Fibroblast of the aortic adventitia (primary cell): ENCODE data around the gene TMEM239. TPM values are rescaled to one million over a fixed set of nuclear protein-coding genes. Genes with fewer than 3 reads are reported as not detected.
"Not testable (repeated sequence)": the region's sequence is repeated elsewhere in the genome, so short reads cannot be mapped to it uniquely, and the experiment has no call there.

ENCODE experiments used
- DNase-seq: peaks from one replicate; pipeline ENCODE4 v3.0.0-alpha.2; 2010; ENCODE audit warnings: low read depth
- H3K4me3 ChIP-seq: 2 replicates; pipeline ENCODE4 v1.5.1; 2011; ENCODE audit warnings: low read depth, mild to moderate bottlenecking, control low read depth, low read length, moderate library complexity
- total RNA-seq: library from RNA; depleted of rRNA; stranded (reverse); fragments of >200 nt; gene quantifications from 2 replicates; pipeline ENCODE4 v1.2.3, GENCODE V29; 2012; ENCODE audit warnings: low replicate concordance
- TF ChIP-seq, protein P1 (sequence below): IDR thresholded peaks from 2 replicates; pipeline ENCODE4 v1.5.1; 2011; ENCODE audit warnings: mild to moderate bottlenecking, low read length, control low read depth, inconsistent platforms; ENCODE audit not compliant: insufficient read depth

Gene TMEM239
- total RNA-seq, 1 donor = 0.09 TPM

DNA sequence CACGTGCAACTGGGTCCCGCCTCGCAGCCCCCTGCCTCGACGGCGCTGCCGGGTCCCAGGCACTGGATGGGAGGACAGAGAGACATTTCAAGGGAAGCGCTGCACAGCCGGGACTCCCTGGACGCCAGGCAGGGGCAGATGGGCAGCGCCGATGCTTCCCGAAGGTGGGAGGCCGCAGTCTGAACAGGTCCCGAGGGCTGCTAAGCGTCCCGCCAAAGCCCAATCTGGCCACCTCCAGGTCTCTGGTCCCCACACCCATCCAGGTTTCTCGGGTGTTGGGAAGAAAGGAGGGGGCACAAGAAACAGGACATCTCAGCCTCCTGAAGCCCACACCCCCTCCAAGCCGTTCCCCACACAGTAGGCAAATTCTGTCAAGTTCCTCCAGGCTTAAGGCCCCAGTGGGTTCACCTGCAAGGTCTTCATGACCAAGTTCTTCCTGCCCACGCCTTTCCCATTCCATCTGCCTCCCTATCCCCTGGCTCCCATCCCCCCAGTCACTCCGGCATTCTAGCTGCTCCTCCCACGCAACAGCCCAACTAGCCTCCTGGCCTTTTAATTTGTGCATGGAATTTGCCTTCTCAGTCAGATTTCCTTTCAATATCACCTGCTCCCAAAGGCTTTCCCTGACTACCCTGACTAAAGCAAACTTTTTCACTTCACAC is 10.3 kb upstream of the TMEM239 start:
- no peak overlapping the region for H3K4me3 ChIP-seq
- no peak for DNase-seq
- TF ChIP-seq, protein P1, sequence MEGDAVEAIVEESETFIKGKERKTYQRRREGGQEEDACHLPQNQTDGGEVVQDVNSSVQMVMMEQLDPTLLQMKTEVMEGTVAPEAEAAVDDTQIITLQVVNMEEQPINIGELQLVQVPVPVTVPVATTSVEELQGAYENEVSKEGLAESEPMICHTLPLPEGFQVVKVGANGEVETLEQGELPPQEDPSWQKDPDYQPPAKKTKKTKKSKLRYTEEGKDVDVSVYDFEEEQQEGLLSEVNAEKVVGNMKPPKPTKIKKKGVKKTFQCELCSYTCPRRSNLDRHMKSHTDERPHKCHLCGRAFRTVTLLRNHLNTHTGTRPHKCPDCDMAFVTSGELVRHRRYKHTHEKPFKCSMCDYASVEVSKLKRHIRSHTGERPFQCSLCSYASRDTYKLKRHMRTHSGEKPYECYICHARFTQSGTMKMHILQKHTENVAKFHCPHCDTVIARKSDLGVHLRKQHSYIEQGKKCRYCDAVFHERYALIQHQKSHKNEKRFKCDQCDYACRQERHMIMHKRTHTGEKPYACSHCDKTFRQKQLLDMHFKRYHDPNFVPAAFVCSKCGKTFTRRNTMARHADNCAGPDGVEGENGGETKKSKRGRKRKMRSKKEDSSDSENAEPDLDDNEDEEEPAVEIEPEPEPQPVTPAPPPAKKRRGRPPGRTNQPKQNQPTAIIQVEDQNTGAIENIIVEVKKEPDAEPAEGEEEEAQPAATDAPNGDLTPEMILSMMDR = no peak

DNA sequence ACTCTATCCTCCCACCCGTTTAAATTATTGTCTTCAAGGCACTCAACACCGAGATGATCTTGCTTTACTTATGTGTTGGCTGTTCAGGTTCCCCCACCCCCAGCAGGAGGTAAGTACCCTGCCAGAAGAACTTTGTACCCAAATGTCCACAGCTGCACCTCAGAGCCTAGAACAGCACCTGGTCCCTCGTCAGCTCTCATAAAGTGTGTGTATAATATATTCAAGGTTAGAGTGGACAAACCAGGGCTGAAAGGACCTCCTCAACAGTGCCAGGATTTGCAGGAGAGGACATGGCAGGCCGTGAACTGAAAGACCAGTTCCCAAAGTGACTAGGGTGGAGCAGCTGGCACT is 9.8 kb upstream of the TMEM239 start:
- DNase-seq = no peak
- H3K4me3 ChIP-seq = no peak overlapping the region
- TF ChIP-seq, protein P1 = no peak

DNA sequence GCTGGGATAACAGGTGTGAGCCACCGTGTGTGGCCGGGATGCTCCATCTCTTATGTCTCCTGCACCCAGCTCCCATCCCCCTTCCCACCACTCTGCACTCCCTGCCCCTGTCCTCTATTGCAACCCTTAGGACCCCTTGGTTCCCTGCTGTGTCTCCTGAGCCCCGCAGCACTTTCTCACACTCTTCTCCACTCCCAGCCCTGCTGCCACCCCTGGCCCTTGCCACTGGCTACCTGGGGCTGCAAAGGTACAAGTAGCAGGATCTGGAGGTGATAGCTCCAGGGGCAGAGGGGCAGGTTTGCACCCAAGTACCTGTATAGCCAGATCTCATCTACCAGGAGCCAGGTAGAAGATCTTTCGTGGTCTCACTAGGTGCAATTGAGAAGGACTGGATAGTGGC is 9.1 kb upstream of the TMEM239 start:
- TF ChIP-seq, protein P1 = no peak
- no peak for DNase-seq
- no peak overlapping the region for H3K4me3 ChIP-seq

DNA sequence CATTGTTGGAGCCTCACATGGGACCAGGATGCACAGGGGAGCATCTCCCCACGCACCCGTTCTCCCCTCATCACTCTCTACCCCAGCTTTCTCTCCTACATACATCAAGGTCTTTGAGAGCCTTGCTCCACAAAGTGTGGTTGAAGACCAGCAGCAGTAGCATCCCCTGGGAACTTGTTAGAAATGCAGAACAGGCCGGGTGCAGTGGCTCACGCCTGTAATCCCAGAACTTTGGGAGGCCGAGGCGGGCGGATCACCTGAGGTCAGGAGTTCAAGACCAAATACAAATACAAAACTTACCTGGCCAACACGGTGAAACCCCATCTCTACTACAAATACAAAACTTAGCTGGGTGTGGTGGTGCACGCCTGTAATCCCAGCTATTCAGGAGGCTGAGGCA is 8.2 kb upstream of the TMEM239 start:
- DNase-seq = not testable (repeated sequence)

DNA sequence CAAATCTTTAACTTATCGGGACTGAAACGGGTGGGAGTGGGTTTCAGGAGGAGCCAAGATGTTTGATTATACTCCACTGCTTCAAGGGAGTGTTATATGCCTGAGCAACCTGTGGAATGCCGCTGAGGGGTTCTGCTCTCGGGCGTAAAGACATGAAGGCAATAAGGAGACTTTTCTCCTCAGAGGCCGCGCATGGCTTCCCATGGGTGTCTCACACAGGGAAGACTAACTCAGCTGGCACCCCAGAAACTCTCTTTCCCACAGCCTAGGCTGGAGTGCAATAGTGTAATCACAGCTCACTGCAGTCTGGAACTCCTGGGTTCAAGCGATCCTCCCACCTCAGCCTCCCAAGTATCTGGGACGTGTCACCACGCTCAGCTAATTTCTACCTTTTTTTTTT is 6.5 kb upstream of the TMEM239 start:
- TF ChIP-seq, protein P1 = no peak
- no peak overlapping the region for H3K4me3 ChIP-seq
- DNase-seq = no peak

More for the DNA sequence above, 8.2 kb upstream of the TMEM239 start:
- H3K4me3 ChIP-seq = not testable (repeated sequence)

DNA sequence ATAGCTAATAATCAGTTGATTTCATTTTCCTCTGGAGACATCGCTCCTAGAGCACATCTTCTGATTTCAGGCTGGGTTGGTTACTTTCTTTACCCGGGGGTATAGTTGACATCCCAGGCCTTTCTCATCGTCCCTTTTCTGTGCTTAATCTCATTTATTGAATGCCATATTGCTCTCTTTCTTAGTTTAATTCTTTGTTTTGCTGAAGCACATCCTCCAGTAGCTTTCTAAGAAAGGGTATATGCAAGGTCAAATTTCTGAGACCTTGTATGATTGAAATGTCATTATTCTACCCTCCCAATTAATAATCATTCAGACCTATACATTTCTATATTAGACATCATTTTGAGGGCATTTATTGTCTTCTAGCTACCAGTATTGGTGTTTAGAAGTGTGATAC is 4.0 kb upstream of the TMEM239 start:
- TF ChIP-seq, protein P1 = no peak
- no peak for DNase-seq
- H3K4me3 ChIP-seq = no peak overlapping the region

DNA sequence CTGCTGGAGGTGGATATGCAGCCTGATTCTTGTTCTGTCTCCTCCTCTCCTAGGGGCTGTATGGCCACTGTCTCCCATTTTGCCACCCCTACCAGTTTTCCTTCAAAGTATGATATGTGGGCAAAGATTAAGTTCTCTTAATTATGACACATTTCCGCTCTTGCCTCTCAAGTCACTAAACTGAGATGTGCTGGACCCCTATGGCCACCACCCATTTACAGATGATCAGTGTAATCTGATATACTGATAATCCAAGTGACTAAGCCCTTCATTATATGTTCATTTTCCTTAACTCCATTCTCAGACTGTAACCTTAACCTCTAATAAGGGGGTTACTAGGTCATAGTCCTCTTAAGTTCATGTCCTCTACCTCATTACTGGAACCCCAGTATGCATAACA is 2.1 kb upstream of the TMEM239 start:
- DNase-seq = no peak
- TF ChIP-seq, protein P1 = no peak
- H3K4me3 ChIP-seq = no peak overlapping the region
